Measurements from ENCODE around the gene MT1G.

Gene MT1G

DNA sequence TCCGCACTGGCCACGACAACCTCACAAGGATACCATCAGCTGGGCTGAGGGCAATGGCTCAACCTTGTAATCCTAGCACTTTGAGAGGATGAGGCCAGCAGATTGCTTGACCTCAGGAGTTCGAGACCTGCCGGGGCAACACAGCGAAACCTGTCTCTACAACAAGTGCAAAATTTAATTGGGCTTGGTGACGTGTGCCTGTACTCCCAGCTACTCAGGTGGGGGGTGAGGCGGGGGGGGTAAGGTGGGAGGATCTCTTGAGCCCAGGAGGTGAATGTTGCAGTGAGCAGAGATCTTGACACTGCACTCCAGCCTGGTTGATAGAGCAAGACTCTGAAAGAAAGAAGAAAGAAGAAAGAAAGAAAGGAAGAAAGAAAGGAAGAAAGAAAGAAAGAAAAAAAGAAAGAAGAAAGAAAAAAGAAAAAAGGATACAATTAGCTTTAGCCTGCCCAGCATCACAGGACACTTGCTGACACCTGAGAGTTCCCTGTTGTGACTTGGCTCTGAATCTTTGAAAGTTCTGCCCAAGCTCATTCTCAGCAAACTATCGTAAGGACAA, 47.4 kb downstream of the MT1G start:
- H3K9me3 ChIP-seq (ENCODE audit: control insufficient read depth, insufficient read depth, low read length) = no peaks in the 10 kb centered on the region
- H3K9me2 ChIP-seq (replicated peaks; ENCODE audit: control insufficient read depth, low read length) = no peaks in the 10 kb centered on the region
- H3K4me2 ChIP-seq (ENCODE audit: low read length) = no peak overlapping the region
- no peaks in the 10 kb centered on the region for H3K4me1 ChIP-seq (ENCODE audit: control insufficient read depth, low read length)
- H3F3A ChIP-seq (ENCODE audit: control insufficient read depth, insufficient read depth) = no peaks in the 10 kb centered on the region
- H4K20me1 ChIP-seq (ENCODE audit: control insufficient read depth, insufficient read depth, low read depth, low read length) = no peaks in the 10 kb centered on the region
- no peak overlapping the region for H3K27ac ChIP-seq (ENCODE audit: low read depth, low read length)
- peaks cover 20% of the 10 kb centered on the region; the same call in 1 of the 2 replicates for H3K27me3 ChIP-seq (ENCODE audit: control insufficient read depth, low read length)
- no peak for TF ChIP-seq EZH2phosphoT487 (IDR thresholded peaks at IDR 0.05; ENCODE audit: borderline replicate concordance, low read length)
- no peak for TF ChIP-seq CTCF (IDR thresholded peaks at IDR 0.05; ENCODE audit: low read depth, low read length, poor library complexity, severe bottlenecking)
- H3K4me3 ChIP-seq (ENCODE audit: low read length) = no peak overlapping the region
- H3K79me2 ChIP-seq (ENCODE audit: control insufficient read depth, low read length) = no peaks in the 10 kb centered on the region
- H3K36me3 ChIP-seq (ENCODE audit: control insufficient read depth, low read length) = no peaks in the 10 kb centered on the region

GRCh38 chr16:56618138-56618537, 49.7 kb downstream of the MT1G start:
- H4K20me1 ChIP-seq (ENCODE audit: control insufficient read depth, insufficient read depth, low read depth, low read length) = no peaks in the 10 kb centered on the region
- no peak overlapping the region for H3K4me3 ChIP-seq (ENCODE audit: low read length)
- H3K27ac ChIP-seq (ENCODE audit: low read depth, low read length) = no peak overlapping the region
- no peaks in the 10 kb centered on the region for H3K36me3 ChIP-seq (ENCODE audit: control insufficient read depth, low read length)
- no peak overlapping the region for H3K4me2 ChIP-seq (ENCODE audit: low read length)
- no peaks in the 10 kb centered on the region for H3K4me1 ChIP-seq (ENCODE audit: control insufficient read depth, low read length)
- no peaks in the 10 kb centered on the region for H3K9me3 ChIP-seq (ENCODE audit: control insufficient read depth, insufficient read depth, low read length)
- H3K27me3 ChIP-seq (ENCODE audit: control insufficient read depth, low read length) = peaks cover 22% of the 10 kb centered on the region; the same call in 1 of the 2 replicates
- H3K79me2 ChIP-seq (ENCODE audit: control insufficient read depth, low read length) = no peaks in the 10 kb centered on the region
- TF ChIP-seq EZH2phosphoT487 (IDR thresholded peaks at IDR 0.05; ENCODE audit: borderline replicate concordance, low read length) = no peak
- TF ChIP-seq CTCF (IDR thresholded peaks at IDR 0.05; ENCODE audit: low read depth, low read length, poor library complexity, severe bottlenecking) = no peak
- no peaks in the 10 kb centered on the region for H3F3A ChIP-seq (ENCODE audit: control insufficient read depth, insufficient read depth)
- no peaks in the 10 kb centered on the region for H3K9me2 ChIP-seq (replicated peaks; ENCODE audit: control insufficient read depth, low read length)

GRCh38 chr16:56617212-56618085, 50.4 kb downstream of the MT1G start:
- TF ChIP-seq EZH2phosphoT487 (IDR thresholded peaks at IDR 0.05; ENCODE audit: borderline replicate concordance, low read length) (no peak), CTCF (IDR thresholded peaks at IDR 0.05; ENCODE audit: low read depth, low read length, poor library complexity, severe bottlenecking) (no peak)
- H3K9me3 ChIP-seq (ENCODE audit: control insufficient read depth, insufficient read depth, low read length) = no peaks in the 10 kb centered on the region
- no peaks in the 10 kb centered on the region for H4K20me1 ChIP-seq (ENCODE audit: control insufficient read depth, insufficient read depth, low read depth, low read length)
- H3K79me2 ChIP-seq (ENCODE audit: control insufficient read depth, low read length) = no peaks in the 10 kb centered on the region
- no peaks in the 10 kb centered on the region for H3K9me2 ChIP-seq (replicated peaks; ENCODE audit: control insufficient read depth, low read length)
- no peaks in the 10 kb centered on the region for H3K36me3 ChIP-seq (ENCODE audit: control insufficient read depth, low read length)
- H3K27ac ChIP-seq (ENCODE audit: low read depth, low read length) = no peak overlapping the region
- peaks cover 22% of the 10 kb centered on the region; the same call in 1 of the 2 replicates for H3K27me3 ChIP-seq (ENCODE audit: control insufficient read depth, low read length)
- H3K4me3 ChIP-seq (ENCODE audit: low read length) = no peak overlapping the region
- no peak overlapping the region for H3K4me2 ChIP-seq (ENCODE audit: low read length)
- no peaks in the 10 kb centered on the region for H3F3A ChIP-seq (ENCODE audit: control insufficient read depth, insufficient read depth)
- H3K4me1 ChIP-seq (ENCODE audit: control insufficient read depth, low read length) = no peaks in the 10 kb centered on the region
